ENCODE data around the gene KCTD18.

- no peak for TF ChIP-seq EP300 (IDR thresholded peaks at IDR 0.05)
- no peak for TF ChIP-seq POLR2AphosphoS5 (IDR thresholded peaks at IDR 0.05)
Observed at GRCh38 chr2:200507179-200507578, 2.7 kb downstream of the KCTD18 start.

Data from esophagus muscularis mucosa (tissue), 3 donors.